H1 (cell line): Measurements from ENCODE around the gene RPS3. TPM values are rescaled to one million over a fixed set of nuclear protein-coding genes. Genes with fewer than 3 reads are reported as not detected.

Source experiments
- EZH2 ChIP-seq: fragments of 200-600 bp; sonication (generic); IDR thresholded peaks from 2 replicates; pipeline ENCODE4 v1.7.1; 2012; ENCODE audit warnings: low read depth, mild to moderate bottlenecking, moderate library complexity, low read length, inconsistent platforms; ENCODE audit not compliant: severe bottlenecking
- JUND ChIP-seq: IDR thresholded peaks from 2 replicates; pipeline ENCODE4 v1.6.1; 2011; ENCODE audit warnings: mild to moderate bottlenecking, improper control_type of control experiment, low read length
- RBBP5 ChIP-seq: IDR thresholded peaks from 2 replicates; pipeline ENCODE4 v1.7.1; 2012; ENCODE audit warnings: low read depth, mild to moderate bottlenecking, inconsistent platforms, low read length, moderate library complexity, borderline replicate concordance
- SIX5 ChIP-seq: IDR thresholded peaks from 2 replicates; pipeline ENCODE4 v1.6.1; 2011; ENCODE audit warnings: mild to moderate bottlenecking, low read depth, low read length
- polyA plus RNA-seq, 7 experiments: library from polyadenylated mRNA; depleted of rRNA in 3 of 7; stranded (reverse) in 5 of 7; unstranded in 2 of 7; fragments of >200 nt in 5 of 7; fragments of 200-250 nt in 2 of 7; gene quantifications; 1 replicate in 5 of 7; 2 replicates in 1 of 7; 4 replicates in 1 of 7; pipeline versions ENCODE4 v1.2.1 to v1.2.3, GENCODE V29; 2011 to 2013; ENCODE audit warnings: missing spikeins in 2 of 7, mixed read lengths in 2 of 7
- total RNA-seq: library from RNA; stranded (reverse); fragmentation: NEBNext Ultra II Directional; extraction: Animal tissue kit (Norgen Biotek cat#: 25700); gene quantifications from 2 replicates; pipeline ENCODE4 v1.2.1, GENCODE V29; 2021
- TF ChIP-seq, protein P1 (sequence below), 3 experiments: IDR thresholded peaks; 1 replicate in 2 of 3; 2 replicates in 1 of 3; pipeline versions ENCODE4 v1.5.1 to v1.6.1; 2011; ENCODE audit warnings: low read length in 3 of 3, mild to moderate bottlenecking in 3 of 3, inconsistent platforms in 2 of 3, low read depth in 1 of 3, moderate library complexity in 1 of 3; ENCODE audit not compliant: insufficient read depth in 1 of 3; ENCODE audit errors: control extremely low read depth in 1 of 3

Gene RPS3
- total and polyA plus RNA-seq, 2 of the 8 experiments (the other 6 are each of a cell fraction or from before 2014, with no cell fraction given), result 3,813 to 4,194 TPM

DNA sequence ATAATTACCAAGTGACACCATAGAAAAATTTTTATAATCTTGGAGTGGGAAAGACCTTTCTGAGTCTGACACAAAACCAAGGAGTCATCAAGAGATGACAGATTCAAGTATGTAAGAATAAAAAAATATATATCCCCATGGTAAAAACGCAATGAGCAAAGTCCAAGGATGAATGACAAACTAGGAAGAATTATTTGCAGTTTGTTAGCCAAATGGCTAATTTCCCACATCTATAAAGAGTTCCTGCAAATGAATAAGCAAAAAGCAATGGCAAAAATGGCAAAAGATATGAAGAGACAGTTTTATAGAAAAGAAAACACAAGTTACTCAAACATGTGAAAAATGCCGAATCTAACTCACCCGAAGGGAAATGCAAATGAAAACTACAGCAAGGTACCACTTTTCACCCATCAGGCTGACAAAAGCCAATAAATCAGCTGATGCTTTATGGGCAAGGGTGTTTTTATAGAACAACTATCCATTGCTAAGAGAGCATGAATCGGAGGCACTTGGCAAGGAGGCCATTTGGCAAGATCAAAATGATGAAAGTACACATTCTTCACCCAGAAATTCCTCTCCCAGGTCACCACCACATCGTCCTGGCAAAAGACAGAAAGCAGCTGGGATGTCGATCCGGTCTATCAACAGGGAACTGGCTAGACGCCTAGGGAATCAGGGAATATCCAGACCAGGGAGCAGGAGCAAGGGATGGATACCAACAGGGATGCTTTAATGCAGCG, 54.8 kb downstream of the RPS3 start (continued):
- TF ChIP-seq JUND (no peak), RBBP5 (no peak), EZH2 (no peak), SIX5 (no peak)
- TF ChIP-seq, protein P1, sequence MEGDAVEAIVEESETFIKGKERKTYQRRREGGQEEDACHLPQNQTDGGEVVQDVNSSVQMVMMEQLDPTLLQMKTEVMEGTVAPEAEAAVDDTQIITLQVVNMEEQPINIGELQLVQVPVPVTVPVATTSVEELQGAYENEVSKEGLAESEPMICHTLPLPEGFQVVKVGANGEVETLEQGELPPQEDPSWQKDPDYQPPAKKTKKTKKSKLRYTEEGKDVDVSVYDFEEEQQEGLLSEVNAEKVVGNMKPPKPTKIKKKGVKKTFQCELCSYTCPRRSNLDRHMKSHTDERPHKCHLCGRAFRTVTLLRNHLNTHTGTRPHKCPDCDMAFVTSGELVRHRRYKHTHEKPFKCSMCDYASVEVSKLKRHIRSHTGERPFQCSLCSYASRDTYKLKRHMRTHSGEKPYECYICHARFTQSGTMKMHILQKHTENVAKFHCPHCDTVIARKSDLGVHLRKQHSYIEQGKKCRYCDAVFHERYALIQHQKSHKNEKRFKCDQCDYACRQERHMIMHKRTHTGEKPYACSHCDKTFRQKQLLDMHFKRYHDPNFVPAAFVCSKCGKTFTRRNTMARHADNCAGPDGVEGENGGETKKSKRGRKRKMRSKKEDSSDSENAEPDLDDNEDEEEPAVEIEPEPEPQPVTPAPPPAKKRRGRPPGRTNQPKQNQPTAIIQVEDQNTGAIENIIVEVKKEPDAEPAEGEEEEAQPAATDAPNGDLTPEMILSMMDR (IDR thresholded peaks at IDR 0.05; ENCODE audit: control extremely low read depth in 1 of 3, insufficient read depth in 1 of 3, low read depth in 1 of 3, low read length in 3 of 3), result no peak
